ENCODE data around the gene RASA2. TPM values are rescaled to one million over a fixed set of nuclear protein-coding genes. Genes with fewer than 3 reads are reported as not detected.

RASA2 gene
- total RNA-seq, 4 donors from 2014 or later, result 1.9 to 10.6 (median 4.5) TPM

- TF ChIP-seq, protein P1, sequence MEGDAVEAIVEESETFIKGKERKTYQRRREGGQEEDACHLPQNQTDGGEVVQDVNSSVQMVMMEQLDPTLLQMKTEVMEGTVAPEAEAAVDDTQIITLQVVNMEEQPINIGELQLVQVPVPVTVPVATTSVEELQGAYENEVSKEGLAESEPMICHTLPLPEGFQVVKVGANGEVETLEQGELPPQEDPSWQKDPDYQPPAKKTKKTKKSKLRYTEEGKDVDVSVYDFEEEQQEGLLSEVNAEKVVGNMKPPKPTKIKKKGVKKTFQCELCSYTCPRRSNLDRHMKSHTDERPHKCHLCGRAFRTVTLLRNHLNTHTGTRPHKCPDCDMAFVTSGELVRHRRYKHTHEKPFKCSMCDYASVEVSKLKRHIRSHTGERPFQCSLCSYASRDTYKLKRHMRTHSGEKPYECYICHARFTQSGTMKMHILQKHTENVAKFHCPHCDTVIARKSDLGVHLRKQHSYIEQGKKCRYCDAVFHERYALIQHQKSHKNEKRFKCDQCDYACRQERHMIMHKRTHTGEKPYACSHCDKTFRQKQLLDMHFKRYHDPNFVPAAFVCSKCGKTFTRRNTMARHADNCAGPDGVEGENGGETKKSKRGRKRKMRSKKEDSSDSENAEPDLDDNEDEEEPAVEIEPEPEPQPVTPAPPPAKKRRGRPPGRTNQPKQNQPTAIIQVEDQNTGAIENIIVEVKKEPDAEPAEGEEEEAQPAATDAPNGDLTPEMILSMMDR (IDR thresholded peaks at IDR 0.05 in 4 of 5, conservative IDR thresholded peaks at IDR 0.05 in 1 of 5), result no peak
- no peak for TF ChIP-seq POLR2A (IDR thresholded peaks at IDR 0.05)
- peak overlapping the region in 3 of 4 donors; percentile 76 to 91 (median 84) for H3K27ac ChIP-seq
- no peaks in the 10 kb centered on the region for H3K9me3 ChIP-seq
- intact Hi-C loops (cut with DNase I; ENCODE audit: low total_unique reads) (loop anchor here (2.0 to 10.0 kb wide), 3 partner anchors 25 to 253 kb away; partner anchors contain the start of genes PXYLP1 and RNF7), in situ Hi-C loops (cut with MboI; ENCODE audit: low sequenced_read_pairs in 4 of 4) (no loop called here)
- ATAC-seq (no peak), DNase-seq (no peak)
- H3K4me1 ChIP-seq, result peaks cover 7 to 12% of the 10 kb centered on the region in 2 donors
- H3K4me3 ChIP-seq, result peak overlapping the region in 3 of 4 donors; percentile 63 to 73 (median 71)
- no peaks in the 10 kb centered on the region for H3K27me3 ChIP-seq
- no peaks in the 10 kb centered on the region for H3K36me3 ChIP-seq
Observed at GRCh38 chr3:141485641-141486495, 959 bp upstream of the RASA2 start.

GRCh38 chr3:141486496-141486745, 406 bp upstream of the RASA2 start:
- Histone ChIP-seq H3K4me1 (peaks cover 7 to 14% of the 10 kb centered on the region in 2 donors), H3K27ac (peak overlapping the region; percentile 65 to 91 (median 80)), H3K4me3 (peak overlapping the region; percentile 55 to 73 (median 67)), H3K36me3 (no peaks in the 10 kb centered on the region), H3K27me3 (no peaks in the 10 kb centered on the region), H3K9me3 (no peaks in the 10 kb centered on the region)
- in situ Hi-C loops (cut with MboI; ENCODE audit: low sequenced_read_pairs in 4 of 4) (no loop called here), intact Hi-C loops (cut with DNase I; ENCODE audit: low total_unique reads) (loop anchor here (2.0 to 10.0 kb wide), 3 partner anchors 26 to 252 kb away; partner anchors contain the start of genes PXYLP1 and RNF7)
- TF ChIP-seq POLR2A (IDR thresholded peaks at IDR 0.05), result no peak
- TF ChIP-seq, protein P1 (IDR thresholded peaks at IDR 0.05 in 4 of 5, conservative IDR thresholded peaks at IDR 0.05 in 1 of 5), result no peak
- DNase-seq (no peak), ATAC-seq (peak in 1 of 2 donors; percentile 19)

- H3K36me3 ChIP-seq, result no peaks in the 10 kb centered on the region
- H3K27me3 ChIP-seq, result no peaks in the 10 kb centered on the region
- peaks cover 7 to 14% of the 10 kb centered on the region in 2 donors for H3K4me1 ChIP-seq
- ATAC-seq (peak; percentile 71 to 75), DNase-seq (peak; percentile 59 to 69)
- intact Hi-C loops (cut with DNase I; ENCODE audit: low total_unique reads), result loop anchor here (2.0 to 10.0 kb wide), 3 partner anchors 27 to 253 kb away; partner anchors contain the start of genes PXYLP1 and RNF7
- in situ Hi-C loops (cut with MboI; ENCODE audit: low sequenced_read_pairs in 4 of 4), result no loop called here
- TF ChIP-seq, protein P1 (IDR thresholded peaks at IDR 0.05 in 4 of 5, conservative IDR thresholded peaks at IDR 0.05 in 1 of 5), result peak in 1 of 5 experiments; percentile 22
- TF ChIP-seq POLR2A (IDR thresholded peaks at IDR 0.05), result peak; percentile 29 to 60
- peak overlapping the region; percentile 60 to 92 (median 78) for H3K4me3 ChIP-seq
- H3K9me3 ChIP-seq, result no peaks in the 10 kb centered on the region
- H3K27ac ChIP-seq, result peak overlapping the region; percentile 84 to 91 (median 86)
Observed at GRCh38 chr3:141487521-141488252, 860 bp downstream of the RASA2 start.

- in situ Hi-C loops (cut with MboI; ENCODE audit: low sequenced_read_pairs in 4 of 4), result no loop called here
- Histone ChIP-seq H3K36me3 (no peaks in the 10 kb centered on the region), H3K27ac (no peak overlapping the region), H3K9me3 (no peaks in the 10 kb centered on the region), H3K4me3 (no peak overlapping the region), H3K4me1 (peaks cover 7 to 14% of the 10 kb centered on the region in 2 donors), H3K27me3 (no peaks in the 10 kb centered on the region)
- intact Hi-C loops (cut with DNase I; ENCODE audit: low total_unique reads), result loop anchor here (10.0 kb wide), 1 partner anchor 254 kb away; the partner anchor contains the start of gene PXYLP1
- TF ChIP-seq, protein P1 (IDR thresholded peaks at IDR 0.05 in 4 of 5, conservative IDR thresholded peaks at IDR 0.05 in 1 of 5), result no peak
- TF ChIP-seq POLR2A (IDR thresholded peaks at IDR 0.05), result no peak
- DNase-seq (no peak), ATAC-seq (no peak)
Observed at GRCh38 chr3:141489203-141489602, 2.4 kb downstream of the RASA2 start.
